ENCODE measurements around the gene SLC25A51.

DNA sequence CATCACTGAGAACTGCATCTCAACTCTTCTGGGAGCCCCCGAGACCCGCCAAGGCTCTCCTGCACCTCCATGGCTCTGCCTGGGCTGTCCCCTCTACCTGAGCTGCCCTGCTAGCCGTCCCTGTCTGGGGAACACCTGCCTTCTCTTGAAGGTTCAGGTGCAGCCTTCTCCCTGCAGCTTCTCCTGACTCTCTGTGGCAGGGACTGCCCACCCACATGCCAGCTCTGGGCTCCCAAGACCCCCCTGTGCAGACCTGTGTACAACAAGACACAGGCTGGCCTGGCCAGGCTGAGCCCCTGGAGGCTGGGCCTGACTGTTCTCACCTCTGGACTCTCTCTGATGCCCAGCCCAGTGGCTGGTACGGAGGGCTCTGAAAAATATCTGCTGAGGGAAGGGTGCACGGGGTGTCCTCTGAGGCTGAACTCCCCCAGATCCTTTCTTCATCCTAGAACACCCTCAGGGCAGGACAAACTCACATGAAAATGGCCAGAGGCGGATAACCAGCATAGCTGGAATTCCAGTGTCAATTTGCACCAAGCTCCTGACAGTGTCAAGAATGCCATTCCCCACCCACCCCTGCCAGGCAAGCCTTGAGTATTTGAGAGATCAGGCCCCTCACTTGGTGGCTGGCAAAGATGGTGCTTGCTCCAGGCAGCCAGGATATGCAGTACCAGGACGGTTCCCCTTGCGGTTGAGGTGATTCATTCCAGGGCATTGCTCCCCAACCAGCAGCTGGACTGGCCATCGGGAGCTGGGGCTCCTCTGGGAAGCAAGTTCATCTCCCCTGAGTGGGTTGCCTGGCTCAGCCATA lies 40.9 kb upstream of the SLC25A51 start:
- no peak for TF ChIP-seq POLR2A (IDR thresholded peaks at IDR 0.05)
- TF ChIP-seq, protein P1, sequence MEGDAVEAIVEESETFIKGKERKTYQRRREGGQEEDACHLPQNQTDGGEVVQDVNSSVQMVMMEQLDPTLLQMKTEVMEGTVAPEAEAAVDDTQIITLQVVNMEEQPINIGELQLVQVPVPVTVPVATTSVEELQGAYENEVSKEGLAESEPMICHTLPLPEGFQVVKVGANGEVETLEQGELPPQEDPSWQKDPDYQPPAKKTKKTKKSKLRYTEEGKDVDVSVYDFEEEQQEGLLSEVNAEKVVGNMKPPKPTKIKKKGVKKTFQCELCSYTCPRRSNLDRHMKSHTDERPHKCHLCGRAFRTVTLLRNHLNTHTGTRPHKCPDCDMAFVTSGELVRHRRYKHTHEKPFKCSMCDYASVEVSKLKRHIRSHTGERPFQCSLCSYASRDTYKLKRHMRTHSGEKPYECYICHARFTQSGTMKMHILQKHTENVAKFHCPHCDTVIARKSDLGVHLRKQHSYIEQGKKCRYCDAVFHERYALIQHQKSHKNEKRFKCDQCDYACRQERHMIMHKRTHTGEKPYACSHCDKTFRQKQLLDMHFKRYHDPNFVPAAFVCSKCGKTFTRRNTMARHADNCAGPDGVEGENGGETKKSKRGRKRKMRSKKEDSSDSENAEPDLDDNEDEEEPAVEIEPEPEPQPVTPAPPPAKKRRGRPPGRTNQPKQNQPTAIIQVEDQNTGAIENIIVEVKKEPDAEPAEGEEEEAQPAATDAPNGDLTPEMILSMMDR (IDR thresholded peaks at IDR 0.05), result no peak

Data from heart left ventricle (tissue), 13 donors.